Type B pancreatic cell (in vitro differentiated cells): ENCODE data around the gene NR0B1. TPM values are rescaled to one million over a fixed set of nuclear protein-coding genes. Genes with fewer than 3 reads are reported as not detected.

Source experiments
- DNase-seq: peaks from one replicate; pipeline ENCODE4 v3.0.0; 2021; ENCODE audit warnings: mixed read lengths; ENCODE audit not compliant: unreplicated experiment; ENCODE audit errors: extremely low spot score
- H3K27ac Mint-ChIP-seq: 2 replicates; pipeline ENCODE4 v1.8.0; 2021; ENCODE audit warnings: mild to moderate bottlenecking, mixed read lengths
- H3K27me3 Mint-ChIP-seq: 2 replicates; pipeline ENCODE4 v1.8.0; 2021; ENCODE audit warnings: mixed read lengths
- H3K36me3 Mint-ChIP-seq: 2 replicates; pipeline ENCODE4 v1.8.0; 2021; ENCODE audit warnings: mixed read lengths
- H3K4me1 Mint-ChIP-seq: one replicate; pipeline ENCODE4 v1.8.0; 2021; ENCODE audit warnings: mixed read lengths; ENCODE audit not compliant: unreplicated experiment
- H3K4me3 Mint-ChIP-seq: 2 replicates; pipeline ENCODE4 v1.8.0; 2021; ENCODE audit warnings: mild to moderate bottlenecking, mixed read lengths
- H3K9me3 Mint-ChIP-seq: 2 replicates; pipeline ENCODE4 v1.8.0; 2021; ENCODE audit warnings: mixed read lengths
- CTCF ChIP-seq: fragments of 200-600 bp; sonication (generic); conservative IDR thresholded peaks from 2 replicates; pipeline ENCODE4 v1.5.0; 2021; ENCODE audit warnings: antibody characterized with exemption, mild to moderate bottlenecking
- long read RNA-seq: library from polyadenylated mRNA; unstranded; transcript quantifications from one replicate; pipeline ENCODE4 v2.0.0, GENCODE V29; 2020
- total RNA-seq: library from RNA; stranded (reverse); gene quantifications from 2 replicates; pipeline ENCODE4 v1.2.1, GENCODE V29; 2021; ENCODE audit warnings: low replicate concordance

Gene NR0B1
- total RNA-seq, result 12.7 and 14.1 TPM in 2 replicates
- long read RNA-seq, transcript NR0B1-202 (2 exons, 2,021 nt), result major isoform, 34 of 41 reads
- long read RNA-seq, partial matches to known transcripts, result 2 of 41 reads
- long read RNA-seq, other reads (novel, unspliced or antisense), result 3 of 41 reads

- Mint-ChIP-seq H3K9me3 (no peaks in the 10 kb centered on the region), H3K27ac (no peak within 1 kb of the TSS), H3K27me3 (peaks cover 39% of the 10 kb centered on the region), H3K4me3 (peak within 1 kb of the TSS; percentile 78), H3K4me1 (no peaks in the 10 kb centered on the region), H3K36me3 (no peaks in the 10 kb centered on the region)
- DNase-seq, result no peak
- no peak for TF ChIP-seq CTCF
These were observed at the start of gene NR0B1 for GRCh38 chrX:30309139-30309571. TSS of gene NR0B1 (minus strand) at chrX:30309390. CDS start at chrX:30309363, 27 bp downstream.

GRCh38 chrX:30349946-30350345 is 40.8 kb upstream of the NR0B1 start:
- Mint-ChIP-seq H3K4me1 (no peaks in the 10 kb centered on the region), H3K9me3 (no peaks in the 10 kb centered on the region), H3K27me3 (no peaks in the 10 kb centered on the region), H3K27ac (no peak overlapping the region), H3K4me3 (no peak overlapping the region), H3K36me3 (no peaks in the 10 kb centered on the region)
- DNase-seq, result no peak
- no peak for TF ChIP-seq CTCF

GRCh38 chrX:30343206-30343605 is 34.0 kb upstream of the NR0B1 start:
- no peak for TF ChIP-seq CTCF
- Mint-ChIP-seq H3K27me3 (no peaks in the 10 kb centered on the region), H3K36me3 (no peaks in the 10 kb centered on the region), H3K4me1 (no peaks in the 10 kb centered on the region), H3K27ac (no peak overlapping the region), H3K9me3 (no peaks in the 10 kb centered on the region), H3K4me3 (no peak overlapping the region)
- no peak for DNase-seq

- Mint-ChIP-seq H3K27me3 (no peaks in the 10 kb centered on the region), H3K27ac (no peak overlapping the region), H3K4me3 (peak overlapping the region; percentile 35), H3K36me3 (no peaks in the 10 kb centered on the region), H3K9me3 (peaks cover 5% of the 10 kb centered on the region), H3K4me1 (no peaks in the 10 kb centered on the region)
- no peak for TF ChIP-seq CTCF
- DNase-seq, result no peak
These were observed 31.6 kb upstream of the NR0B1 start for GRCh38 chrX:30340753-30341152.

- H3K27me3 Mint-ChIP-seq, result no peaks in the 10 kb centered on the region
- peaks cover 5% of the 10 kb centered on the region for H3K4me1 Mint-ChIP-seq
- DNase-seq, result no peak
- TF ChIP-seq CTCF, result no peak
- no peaks in the 10 kb centered on the region for H3K9me3 Mint-ChIP-seq
- no peak overlapping the region for H3K27ac Mint-ChIP-seq
- no peaks in the 10 kb centered on the region for H3K36me3 Mint-ChIP-seq
- no peak overlapping the region for H3K4me3 Mint-ChIP-seq
These were observed 18.6 kb upstream of the NR0B1 start for GRCh38 chrX:30327762-30328161.

- no peak for TF ChIP-seq CTCF
- Mint-ChIP-seq H3K4me3 (no peak overlapping the region), H3K27me3 (no peaks in the 10 kb centered on the region), H3K36me3 (no peaks in the 10 kb centered on the region), H3K27ac (no peak overlapping the region), H3K9me3 (peaks cover 3% of the 10 kb centered on the region), H3K4me1 (peaks cover 4% of the 10 kb centered on the region)
- DNase-seq, result no peak
These were observed 8.1 kb upstream of the NR0B1 start for GRCh38 chrX:30317308-30317707.
